Measurements from ENCODE around the gene INSIG1.

INSIG1 gene

GRCh38 chr7:155351120-155351870, 53.6 kb downstream of the INSIG1 start:
- Histone ChIP-seq H3K27me3 (ENCODE audit: control insufficient read depth, insufficient read depth, low read length) (peaks cover 9% of the 10 kb centered on the region), H3K9me3 (ENCODE audit: control insufficient read depth, low read depth, low read length) (no peaks in the 10 kb centered on the region), H3K4me1 (ENCODE audit: control insufficient read depth, low read depth, low read length) (no peaks in the 10 kb centered on the region), H3K9ac (ENCODE audit: low read length) (no peak overlapping the region), H3K4me3 (ENCODE audit: low read length) (no peak overlapping the region), H3K27ac (ENCODE audit: low read length) (no peak overlapping the region), H3K36me3 (ENCODE audit: control insufficient read depth, low read depth, low read length) (no peaks in the 10 kb centered on the region)

- H3K9me3 ChIP-seq (ENCODE audit: control insufficient read depth, low read depth, low read length): no peaks in the 10 kb centered on the region
- H3K36me3 ChIP-seq (ENCODE audit: control insufficient read depth, low read depth, low read length): no peaks in the 10 kb centered on the region
- peaks cover 13% of the 10 kb centered on the region for H3K27me3 ChIP-seq (ENCODE audit: control insufficient read depth, insufficient read depth, low read length)
- H3K4me3 ChIP-seq (ENCODE audit: low read length): no peak overlapping the region
- no peak overlapping the region for H3K9ac ChIP-seq (ENCODE audit: low read length)
- no peaks in the 10 kb centered on the region for H3K4me1 ChIP-seq (ENCODE audit: control insufficient read depth, low read depth, low read length)
- H3K27ac ChIP-seq (ENCODE audit: low read length): no peak overlapping the region
Measured at GRCh38 chr7:155352076-155352752, 54.5 kb downstream of the INSIG1 start.

GRCh38 chr7:155352753-155353115, 55.1 kb downstream of the INSIG1 start:
- Histone ChIP-seq H3K9ac (ENCODE audit: low read length) (no peak overlapping the region), H3K4me1 (ENCODE audit: control insufficient read depth, low read depth, low read length) (no peaks in the 10 kb centered on the region), H3K4me3 (ENCODE audit: low read length) (no peak overlapping the region), H3K27ac (ENCODE audit: low read length) (no peak overlapping the region), H3K27me3 (ENCODE audit: control insufficient read depth, insufficient read depth, low read length) (peaks cover 18% of the 10 kb centered on the region), H3K36me3 (ENCODE audit: control insufficient read depth, low read depth, low read length) (no peaks in the 10 kb centered on the region), H3K9me3 (ENCODE audit: control insufficient read depth, low read depth, low read length) (no peaks in the 10 kb centered on the region)

GRCh38 chr7:155353256-155353897, 55.7 kb downstream of the INSIG1 start:
- Histone ChIP-seq H3K9ac (ENCODE audit: low read length) (no peak overlapping the region), H3K36me3 (ENCODE audit: control insufficient read depth, low read depth, low read length) (no peaks in the 10 kb centered on the region), H3K9me3 (ENCODE audit: control insufficient read depth, low read depth, low read length) (no peaks in the 10 kb centered on the region), H3K4me1 (ENCODE audit: control insufficient read depth, low read depth, low read length) (no peaks in the 10 kb centered on the region), H3K4me3 (ENCODE audit: low read length) (no peak overlapping the region), H3K27ac (ENCODE audit: low read length) (no peak overlapping the region), H3K27me3 (ENCODE audit: control insufficient read depth, insufficient read depth, low read length) (peaks cover 24% of the 10 kb centered on the region)

GRCh38 chr7:155354371-155355048, 56.8 kb downstream of the INSIG1 start:
- Histone ChIP-seq H3K27me3 (ENCODE audit: control insufficient read depth, insufficient read depth, low read length) (peaks cover 29% of the 10 kb centered on the region), H3K4me1 (ENCODE audit: control insufficient read depth, low read depth, low read length) (no peaks in the 10 kb centered on the region), H3K9me3 (ENCODE audit: control insufficient read depth, low read depth, low read length) (no peaks in the 10 kb centered on the region)

GRCh38 chr7:155355176-155355575, 57.5 kb downstream of the INSIG1 start:
- no peak overlapping the region for H3K27ac ChIP-seq (ENCODE audit: low read length)
- no peaks in the 10 kb centered on the region for H3K36me3 ChIP-seq (ENCODE audit: control insufficient read depth, low read depth, low read length)

More at GRCh38 chr7:155354371-155355048, 56.8 kb downstream of the INSIG1 start:
- H3K36me3 ChIP-seq (ENCODE audit: control insufficient read depth, low read depth, low read length): no peaks in the 10 kb centered on the region
- H3K4me3 ChIP-seq (ENCODE audit: low read length): no peak overlapping the region
- no peak overlapping the region for H3K27ac ChIP-seq (ENCODE audit: low read length)
- H3K9ac ChIP-seq (ENCODE audit: low read length): no peak overlapping the region

GRCh38 chr7:155355745-155356144, 58.1 kb downstream of the INSIG1 start:
- no peak overlapping the region for H3K4me3 ChIP-seq (ENCODE audit: low read length)
- no peaks in the 10 kb centered on the region for H3K4me1 ChIP-seq (ENCODE audit: control insufficient read depth, low read depth, low read length)
- no peak overlapping the region for H3K9ac ChIP-seq (ENCODE audit: low read length)
- no peaks in the 10 kb centered on the region for H3K36me3 ChIP-seq (ENCODE audit: control insufficient read depth, low read depth, low read length)
- no peak overlapping the region for H3K27ac ChIP-seq (ENCODE audit: low read length)
- no peaks in the 10 kb centered on the region for H3K9me3 ChIP-seq (ENCODE audit: control insufficient read depth, low read depth, low read length)
- peaks cover 41% of the 10 kb centered on the region for H3K27me3 ChIP-seq (ENCODE audit: control insufficient read depth, insufficient read depth, low read length)

More at GRCh38 chr7:155355176-155355575, 57.5 kb downstream of the INSIG1 start:
- Histone ChIP-seq H3K9ac (ENCODE audit: low read length) (no peak overlapping the region), H3K9me3 (ENCODE audit: control insufficient read depth, low read depth, low read length) (no peaks in the 10 kb centered on the region), H3K4me3 (ENCODE audit: low read length) (no peak overlapping the region), H3K27me3 (ENCODE audit: control insufficient read depth, insufficient read depth, low read length) (peaks cover 35% of the 10 kb centered on the region), H3K4me1 (ENCODE audit: control insufficient read depth, low read depth, low read length) (no peaks in the 10 kb centered on the region)

- H3K9ac ChIP-seq (ENCODE audit: low read length): no peak overlapping the region
- H3K27me3 ChIP-seq (ENCODE audit: control insufficient read depth, insufficient read depth, low read length): peaks cover 47% of the 10 kb centered on the region
Measured at GRCh38 chr7:155356323-155357105, 58.8 kb downstream of the INSIG1 start.

GRCh38 chr7:155357573-155358041, 59.9 kb downstream of the INSIG1 start:
- H3K27me3 ChIP-seq (ENCODE audit: control insufficient read depth, insufficient read depth, low read length): peaks cover 54% of the 10 kb centered on the region
- no peak overlapping the region for H3K4me3 ChIP-seq (ENCODE audit: low read length)
- H3K36me3 ChIP-seq (ENCODE audit: control insufficient read depth, low read depth, low read length): no peaks in the 10 kb centered on the region
- H3K9ac ChIP-seq (ENCODE audit: low read length): no peak overlapping the region
- H3K27ac ChIP-seq (ENCODE audit: low read length): no peak overlapping the region
- H3K4me1 ChIP-seq (ENCODE audit: control insufficient read depth, low read depth, low read length): no peaks in the 10 kb centered on the region
- no peaks in the 10 kb centered on the region for H3K9me3 ChIP-seq (ENCODE audit: control insufficient read depth, low read depth, low read length)

More at GRCh38 chr7:155356323-155357105, 58.8 kb downstream of the INSIG1 start:
- H3K36me3 ChIP-seq (ENCODE audit: control insufficient read depth, low read depth, low read length): no peaks in the 10 kb centered on the region
- no peaks in the 10 kb centered on the region for H3K4me1 ChIP-seq (ENCODE audit: control insufficient read depth, low read depth, low read length)
- H3K4me3 ChIP-seq (ENCODE audit: low read length): no peak overlapping the region
- no peak overlapping the region for H3K27ac ChIP-seq (ENCODE audit: low read length)
- no peaks in the 10 kb centered on the region for H3K9me3 ChIP-seq (ENCODE audit: control insufficient read depth, low read depth, low read length)

GRCh38 chr7:155358066-155358947, 60.6 kb downstream of the INSIG1 start:
- Histone ChIP-seq H3K4me3 (ENCODE audit: low read length) (no peak overlapping the region), H3K9me3 (ENCODE audit: control insufficient read depth, low read depth, low read length) (no peaks in the 10 kb centered on the region), H3K27me3 (ENCODE audit: control insufficient read depth, insufficient read depth, low read length) (peaks cover 61% of the 10 kb centered on the region), H3K27ac (ENCODE audit: low read length) (no peak overlapping the region), H3K4me1 (ENCODE audit: control insufficient read depth, low read depth, low read length) (no peaks in the 10 kb centered on the region), H3K9ac (ENCODE audit: low read length) (no peak overlapping the region), H3K36me3 (ENCODE audit: control insufficient read depth, low read depth, low read length) (no peaks in the 10 kb centered on the region)

All from iPS-18a (cell line).